Epithelial cell of proximal tubule (primary cell): ENCODE data around the gene KCMF1. TPM values are rescaled to one million over a fixed set of nuclear protein-coding genes. Genes with fewer than 3 reads are reported as not detected.

Source experiments
- DNase-seq: peaks from one replicate; pipeline ENCODE4 v3.0.0-alpha.2; 2011; ENCODE audit warnings: low read depth
- H3K4me3 ChIP-seq: 2 replicates; pipeline ENCODE4 v1.5.1; 2011; ENCODE audit warnings: low read depth, mild to moderate bottlenecking, low read length
- CTCF ChIP-seq: conservative IDR thresholded peaks from 2 replicates; pipeline ENCODE4 v1.5.1; 2012; ENCODE audit warnings: low read depth, mild to moderate bottlenecking, low read length
- total RNA-seq: library from RNA; depleted of rRNA; stranded (reverse); fragments of >200 nt; gene quantifications from 2 replicates; pipeline ENCODE4 v1.2.3, GENCODE V29; 2015

Gene KCMF1
- total RNA-seq, 1 donor from 2014 or later: 43.0 TPM

GRCh38 chr2:85064927-85065577 lies 94.1 kb downstream of the KCMF1 start:
- TF ChIP-seq CTCF: no peak
- H3K4me3 ChIP-seq: no peak overlapping the region
- no peak for DNase-seq

DNA sequence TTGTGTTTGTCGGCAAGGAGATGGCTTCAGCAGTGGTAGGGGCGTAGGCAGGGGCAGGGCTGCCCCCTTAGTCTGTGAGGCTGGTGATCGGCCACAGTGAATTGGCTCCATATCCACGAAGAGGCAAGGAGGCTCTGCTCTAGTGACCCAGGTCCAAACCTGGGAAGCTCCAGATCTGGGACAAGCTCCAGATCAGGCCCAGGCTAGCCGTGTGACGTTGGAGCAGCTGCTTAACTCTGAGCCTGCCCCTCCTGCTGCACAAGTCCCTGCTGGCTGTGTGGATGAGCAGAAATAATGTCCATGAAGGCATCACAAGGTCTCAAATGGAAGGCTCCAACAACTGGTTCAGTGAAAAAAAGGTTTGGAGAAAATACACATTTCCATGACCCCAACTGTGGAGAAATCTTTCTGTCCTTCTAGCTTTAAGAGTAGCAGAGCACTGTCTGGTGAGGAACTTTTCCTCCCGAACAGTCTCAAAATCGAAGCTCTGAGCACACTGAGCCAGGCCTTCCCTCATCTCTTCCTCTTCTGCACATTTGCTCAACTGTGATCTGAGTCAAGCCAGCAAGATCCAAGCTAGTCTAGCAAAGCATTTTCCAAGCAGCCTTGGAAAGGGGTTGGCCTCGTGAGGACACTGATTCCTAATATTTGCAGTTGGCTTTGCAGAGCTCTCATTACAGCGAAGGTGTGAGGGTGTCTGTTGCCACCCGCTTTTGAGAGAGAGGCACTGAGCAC lies 95.2 kb downstream of the KCMF1 start:
- H3K4me3 ChIP-seq: no peak overlapping the region

GRCh38 chr2:85066874-85067351 lies 96.0 kb downstream of the KCMF1 start:
- TF ChIP-seq CTCF: peak; percentile 89
- H3K4me3 ChIP-seq: peak overlapping the region; percentile 42

More for the DNA sequence above, 95.2 kb downstream of the KCMF1 start:
- no peak for DNase-seq
- no peak for TF ChIP-seq CTCF

GRCh38 chr2:85071096-85071495 lies 100.1 kb downstream of the KCMF1 start:
- no peak for DNase-seq

More at GRCh38 chr2:85066874-85067351, 96.0 kb downstream of the KCMF1 start:
- peak; percentile 23 for DNase-seq

DNA sequence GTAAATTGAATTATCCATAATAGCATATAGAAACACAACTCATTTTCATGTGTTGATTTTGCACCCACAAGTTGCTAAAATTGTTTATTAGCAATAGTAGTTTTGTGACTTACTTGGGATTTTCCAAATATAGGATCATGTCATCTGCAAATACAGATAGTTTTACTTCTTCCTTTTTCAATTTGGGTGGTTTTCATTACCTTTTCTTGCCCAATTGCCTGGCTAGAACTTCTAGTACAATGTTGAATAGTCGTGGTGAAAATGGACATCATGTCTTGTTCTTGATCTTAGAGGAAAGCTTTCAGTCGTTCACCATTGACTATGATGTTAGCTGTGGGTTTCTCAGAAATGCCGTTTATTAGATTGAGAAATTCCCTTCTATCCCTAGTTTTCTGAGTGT lies 102.1 kb downstream of the KCMF1 start:
- H3K4me3 ChIP-seq: no peak overlapping the region
- TF ChIP-seq CTCF: no peak
- DNase-seq: no peak

More at GRCh38 chr2:85071096-85071495, 100.1 kb downstream of the KCMF1 start:
- TF ChIP-seq CTCF: no peak
- H3K4me3 ChIP-seq: no peak overlapping the region

- no peak for DNase-seq
- no peak overlapping the region for H3K4me3 ChIP-seq
- no peak for TF ChIP-seq CTCF
Observed at GRCh38 chr2:85076618-85077274, 105.8 kb downstream of the KCMF1 start.
